Measurements from ENCODE around the gene NEAT1.

NEAT1 gene

GRCh38 chr11:65418431-65418680, 4.2 kb upstream of the NEAT1 start:
- H3K27me3 Mint-ChIP-seq: no peaks in the 10 kb centered on the region
- H3K36me3 Mint-ChIP-seq (ENCODE audit: insufficient read depth): peaks cover 62% of the 10 kb centered on the region
- peak overlapping the region; percentile 99 for H3K27ac Mint-ChIP-seq
- ATAC-seq (replicated peaks): no peak
- H3K4me3 Mint-ChIP-seq: peak overlapping the region; percentile 100
- H3K9me3 Mint-ChIP-seq: no peaks in the 10 kb centered on the region
- H3K4me1 Mint-ChIP-seq (ENCODE audit: low read depth in 2 of 2): peaks cover 59 to 62% of the 10 kb centered on the region in 2 donors
- no peak for DNase-seq

GRCh38 chr11:65418681-65419459, 3.7 kb upstream of the NEAT1 start:
- Mint-ChIP-seq H3K27ac (peak overlapping the region; percentile 99), H3K36me3 (ENCODE audit: insufficient read depth) (peaks cover 67% of the 10 kb centered on the region), H3K4me3 (peak overlapping the region; percentile 100), H3K27me3 (no peaks in the 10 kb centered on the region), H3K4me1 (ENCODE audit: low read depth in 2 of 2) (peaks cover 62 to 65% of the 10 kb centered on the region in 2 donors), H3K9me3 (no peaks in the 10 kb centered on the region)
- peak; percentile 45 for ATAC-seq (replicated peaks)
- DNase-seq: peak; percentile 74 to 78 (median 76)

GRCh38 chr11:65419460-65419771, 3.2 kb upstream of the NEAT1 start:
- peaks cover 73% of the 10 kb centered on the region for H3K36me3 Mint-ChIP-seq (ENCODE audit: insufficient read depth)
- no peaks in the 10 kb centered on the region for H3K27me3 Mint-ChIP-seq
- H3K4me3 Mint-ChIP-seq: peak overlapping the region; percentile 100

GRCh38 chr11:65419772-65420481, 2.7 kb upstream of the NEAT1 start:
- H3K9me3 Mint-ChIP-seq: no peaks in the 10 kb centered on the region
- H3K4me1 Mint-ChIP-seq (ENCODE audit: low read depth in 2 of 2): peaks cover 70 to 71% of the 10 kb centered on the region in 2 donors
- peak overlapping the region; percentile 99 for H3K27ac Mint-ChIP-seq
- peaks cover 75% of the 10 kb centered on the region for H3K36me3 Mint-ChIP-seq (ENCODE audit: insufficient read depth)
- ATAC-seq (replicated peaks) (no peak), DNase-seq (no peak)
- peak overlapping the region; percentile 100 for H3K4me3 Mint-ChIP-seq
- no peaks in the 10 kb centered on the region for H3K27me3 Mint-ChIP-seq

More at GRCh38 chr11:65419460-65419771, 3.2 kb upstream of the NEAT1 start:
- H3K9me3 Mint-ChIP-seq: no peaks in the 10 kb centered on the region
- peaks cover 65 to 67% of the 10 kb centered on the region in 2 donors for H3K4me1 Mint-ChIP-seq (ENCODE audit: low read depth in 2 of 2)
- H3K27ac Mint-ChIP-seq: peak overlapping the region; percentile 99
- DNase-seq (no peak), ATAC-seq (replicated peaks) (no peak)

GRCh38 chr11:65420506-65420905, 2.1 kb upstream of the NEAT1 start:
- no peaks in the 10 kb centered on the region for H3K9me3 Mint-ChIP-seq
- peaks cover 81% of the 10 kb centered on the region for H3K36me3 Mint-ChIP-seq (ENCODE audit: insufficient read depth)
- DNase-seq (no peak), ATAC-seq (replicated peaks) (no peak)
- H3K4me1 Mint-ChIP-seq (ENCODE audit: low read depth in 2 of 2): peaks cover 75% of the 10 kb centered on the region in 2 donors
- H3K27me3 Mint-ChIP-seq: no peaks in the 10 kb centered on the region
- peak overlapping the region; percentile 99 for H3K27ac Mint-ChIP-seq
- H3K4me3 Mint-ChIP-seq: peak overlapping the region; percentile 100

GRCh38 chr11:65420979-65421793, 1.4 kb upstream of the NEAT1 start:
- H3K27me3 Mint-ChIP-seq: no peaks in the 10 kb centered on the region
- peak overlapping the region; percentile 100 for H3K4me3 Mint-ChIP-seq
- peaks cover 71 to 74% of the 10 kb centered on the region in 2 donors for H3K4me1 Mint-ChIP-seq (ENCODE audit: low read depth in 2 of 2)
- DNase-seq: peak; percentile 78 to 81 (median 80)
- peaks cover 88% of the 10 kb centered on the region for H3K36me3 Mint-ChIP-seq (ENCODE audit: insufficient read depth)
- H3K9me3 Mint-ChIP-seq: no peaks in the 10 kb centered on the region
- ATAC-seq (replicated peaks): peak; percentile 51
- peak overlapping the region; percentile 99 for H3K27ac Mint-ChIP-seq

- Mint-ChIP-seq H3K36me3 (ENCODE audit: insufficient read depth) (peaks cover 92% of the 10 kb centered on the region), H3K9me3 (no peaks in the 10 kb centered on the region), H3K4me1 (ENCODE audit: low read depth in 2 of 2) (peaks cover 71 to 75% of the 10 kb centered on the region in 2 donors), H3K27ac (peak overlapping the region; percentile 99), H3K4me3 (peak overlapping the region; percentile 100), H3K27me3 (no peaks in the 10 kb centered on the region)
- peak; percentile 76 to 78 (median 78) for DNase-seq
- peak; percentile 2 for ATAC-seq (replicated peaks)
Measured at GRCh38 chr11:65421794-65422632, 585 bp upstream of the NEAT1 start.

GRCh38 chr11:65423516-65424204, 1.1 kb downstream of the NEAT1 start:
- H3K27me3 Mint-ChIP-seq: no peaks in the 10 kb centered on the region
- H3K27ac Mint-ChIP-seq: peak overlapping the region; percentile 99
- ATAC-seq (replicated peaks): no peak
- H3K4me3 Mint-ChIP-seq: peak overlapping the region; percentile 100
- H3K4me1 Mint-ChIP-seq (ENCODE audit: low read depth in 2 of 2): peaks cover 71 to 75% of the 10 kb centered on the region in 2 donors
- H3K36me3 Mint-ChIP-seq (ENCODE audit: insufficient read depth): peaks cover 98% of the 10 kb centered on the region
- DNase-seq: no peak
- no peaks in the 10 kb centered on the region for H3K9me3 Mint-ChIP-seq

- no peak for ATAC-seq (replicated peaks)
- peaks cover 98% of the 10 kb centered on the region for H3K36me3 Mint-ChIP-seq (ENCODE audit: insufficient read depth)
Measured at GRCh38 chr11:65424205-65425104, 1.9 kb downstream of the NEAT1 start.

GRCh38 chr11:65425105-65425970, 2.7 kb downstream of the NEAT1 start:
- Mint-ChIP-seq H3K9me3 (no peaks in the 10 kb centered on the region), H3K27me3 (no peaks in the 10 kb centered on the region), H3K4me1 (ENCODE audit: low read depth in 2 of 2) (peaks cover 74% of the 10 kb centered on the region in 2 donors), H3K36me3 (ENCODE audit: insufficient read depth) (peaks cover 99% of the 10 kb centered on the region), H3K27ac (peak overlapping the region; percentile 99), H3K4me3 (peak overlapping the region; percentile 100)
- DNase-seq (peak; percentile 80 to 84 (median 82)), ATAC-seq (replicated peaks) (peak; percentile 58)

More at GRCh38 chr11:65424205-65425104, 1.9 kb downstream of the NEAT1 start:
- Mint-ChIP-seq H3K4me1 (ENCODE audit: low read depth in 2 of 2) (peaks cover 71 to 74% of the 10 kb centered on the region in 2 donors), H3K4me3 (peak overlapping the region; percentile 100), H3K27ac (peak overlapping the region; percentile 99), H3K27me3 (no peaks in the 10 kb centered on the region), H3K9me3 (no peaks in the 10 kb centered on the region)
- peak; percentile 49 to 52 (median 51) for DNase-seq

Measured in effector memory CD8-positive, alpha-beta T cell (primary cell).